ENCODE measurements around the gene GPR83. TPM values are rescaled to one million over a fixed set of nuclear protein-coding genes. Genes with fewer than 3 reads are reported as not detected.
"Not testable (repeated sequence)": the region's sequence is repeated elsewhere in the genome, so short reads cannot be mapped to it uniquely, and the experiment has no call there.

The GPR83 gene
- total and polyA plus RNA-seq, 4 donors: 0.02 to 0.10 (median 0.06) TPM; not detected in 1

DNA sequence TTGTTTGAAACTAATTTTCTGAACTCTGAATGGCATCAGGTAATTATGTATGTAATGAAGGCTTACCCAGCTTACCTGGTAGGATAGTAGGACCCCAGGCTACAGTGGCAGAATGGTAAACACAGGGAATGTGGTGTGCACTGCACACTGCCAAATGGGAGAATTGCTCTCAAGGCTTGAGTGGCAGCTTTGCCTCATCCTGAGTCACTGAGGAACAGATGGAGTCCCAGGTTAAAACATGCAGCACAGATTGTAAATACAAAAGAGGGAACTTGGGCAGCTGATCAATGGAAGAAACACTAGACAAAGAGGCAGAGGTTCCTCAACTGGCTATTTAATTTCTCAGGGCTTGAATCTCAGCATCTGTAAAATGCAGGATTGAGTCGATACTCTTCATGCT is 24.4 kb downstream of the GPR83 start:
- no peak overlapping the region for H3K9ac ChIP-seq (ENCODE audit: insufficient read depth in 1 of 2, low read length in 2 of 2)
- 89 to 92% methylated on average over 1 of the region's 1 CpG for WGBS, 2 donors

DNA sequence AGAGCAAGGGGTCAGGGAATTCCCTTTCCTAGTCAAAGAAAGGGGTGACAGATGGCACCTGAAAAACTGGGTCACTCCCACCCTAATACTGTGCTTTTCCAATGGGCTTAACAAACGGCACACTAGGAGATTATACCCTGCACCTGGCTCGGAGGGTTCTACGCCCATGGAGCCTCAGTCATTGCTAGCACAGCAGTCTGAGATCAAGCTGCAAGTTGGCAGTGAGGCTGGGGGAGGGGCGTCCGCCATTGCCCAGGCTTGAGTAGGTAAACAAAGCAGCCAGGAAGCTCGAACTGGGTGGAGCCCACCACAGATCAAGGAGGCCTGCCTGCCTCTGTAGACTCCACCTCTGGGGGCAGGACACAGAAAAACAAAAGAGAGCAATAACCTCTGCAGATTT is 30.6 kb downstream of the GPR83 start:
- not testable (repeated sequence) for H3K4me3 ChIP-seq; H3K9ac ChIP-seq (ENCODE audit: insufficient read depth in 1 of 2, low read length in 2 of 2); H3K27me3 ChIP-seq (ENCODE audit: control insufficient read depth in 3 of 3, insufficient read depth in 3 of 3, low read length in 2 of 3); H3K4me1 ChIP-seq (ENCODE audit: control insufficient read depth in 5 of 5, insufficient read depth in 5 of 5, low read length in 5 of 5); DNase-seq; ATAC-seq (ENCODE audit: insufficient read depth, low FRiP score); H3K36me3 ChIP-seq (ENCODE audit: control insufficient read depth in 4 of 4, insufficient read depth in 4 of 4, low read length in 4 of 4); H3K9me3 ChIP-seq (ENCODE audit: control insufficient read depth in 4 of 4, insufficient read depth in 3 of 4, low read length in 3 of 4); H3K27ac ChIP-seq (ENCODE audit: low read depth in 1 of 2, low read length in 1 of 2)
- WGBS, 2 donors: 80 to 89% methylated on average over 6 of the region's 6 CpGs

More for the DNA sequence above, 24.4 kb downstream of the GPR83 start:
- Histone ChIP-seq H3K9me3 (ENCODE audit: control insufficient read depth in 4 of 4, insufficient read depth in 3 of 4, low read length in 3 of 4) (no peaks in the 10 kb centered on the region), H3K27ac (ENCODE audit: low read depth in 1 of 2, low read length in 1 of 2) (no peak overlapping the region), H3K27me3 (ENCODE audit: control insufficient read depth in 3 of 3, insufficient read depth in 3 of 3, low read length in 2 of 3) (no peaks in the 10 kb centered on the region), H3K4me3 (no peak overlapping the region), H3K36me3 (ENCODE audit: control insufficient read depth in 4 of 4, insufficient read depth in 4 of 4, low read length in 4 of 4) (no peaks in the 10 kb centered on the region), H3K4me1 (ENCODE audit: control insufficient read depth in 5 of 5, insufficient read depth in 5 of 5, low read length in 5 of 5) (no peaks in the 10 kb centered on the region)
- TF ChIP-seq, protein P1, sequence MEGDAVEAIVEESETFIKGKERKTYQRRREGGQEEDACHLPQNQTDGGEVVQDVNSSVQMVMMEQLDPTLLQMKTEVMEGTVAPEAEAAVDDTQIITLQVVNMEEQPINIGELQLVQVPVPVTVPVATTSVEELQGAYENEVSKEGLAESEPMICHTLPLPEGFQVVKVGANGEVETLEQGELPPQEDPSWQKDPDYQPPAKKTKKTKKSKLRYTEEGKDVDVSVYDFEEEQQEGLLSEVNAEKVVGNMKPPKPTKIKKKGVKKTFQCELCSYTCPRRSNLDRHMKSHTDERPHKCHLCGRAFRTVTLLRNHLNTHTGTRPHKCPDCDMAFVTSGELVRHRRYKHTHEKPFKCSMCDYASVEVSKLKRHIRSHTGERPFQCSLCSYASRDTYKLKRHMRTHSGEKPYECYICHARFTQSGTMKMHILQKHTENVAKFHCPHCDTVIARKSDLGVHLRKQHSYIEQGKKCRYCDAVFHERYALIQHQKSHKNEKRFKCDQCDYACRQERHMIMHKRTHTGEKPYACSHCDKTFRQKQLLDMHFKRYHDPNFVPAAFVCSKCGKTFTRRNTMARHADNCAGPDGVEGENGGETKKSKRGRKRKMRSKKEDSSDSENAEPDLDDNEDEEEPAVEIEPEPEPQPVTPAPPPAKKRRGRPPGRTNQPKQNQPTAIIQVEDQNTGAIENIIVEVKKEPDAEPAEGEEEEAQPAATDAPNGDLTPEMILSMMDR (IDR thresholded peaks at IDR 0.05; ENCODE audit: control extremely low read depth, extremely low read depth): no peak
- ATAC-seq (ENCODE audit: insufficient read depth, low FRiP score): no peak
- no peak for DNase-seq

DNA sequence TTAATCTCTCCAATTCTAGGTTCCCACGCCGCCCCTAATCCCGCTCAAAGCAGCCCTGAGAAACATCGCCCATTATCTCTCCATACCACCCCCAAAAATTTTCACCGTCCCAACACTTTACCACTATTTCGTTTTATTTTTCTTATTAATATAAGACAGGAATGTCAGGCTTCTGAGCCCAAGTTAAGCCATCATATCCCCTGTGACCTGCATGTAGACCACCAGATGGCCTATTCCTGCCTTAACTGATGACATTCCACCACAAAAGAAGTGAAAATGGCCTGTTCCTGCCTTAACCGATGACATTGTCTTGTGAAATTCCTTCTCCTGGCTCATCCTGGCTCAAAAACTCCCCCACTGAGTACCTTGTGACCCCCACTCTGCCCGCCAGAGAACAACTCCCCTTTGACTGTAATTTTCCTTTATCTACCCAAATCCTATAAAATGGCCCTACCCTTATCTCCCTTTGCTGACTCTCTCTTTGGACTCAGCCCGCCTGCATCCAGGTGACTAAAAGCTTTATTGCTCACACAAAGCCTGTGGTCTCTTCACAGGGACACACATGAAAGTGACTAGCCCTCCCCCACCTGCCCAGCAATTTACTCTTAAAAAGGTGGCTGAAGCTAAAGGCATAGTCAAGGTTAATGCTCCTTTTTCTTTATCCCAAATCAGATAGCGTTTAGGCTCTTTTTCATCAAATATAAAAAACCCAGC is 50.2 kb downstream of the GPR83 start:
- H3K9ac ChIP-seq (ENCODE audit: insufficient read depth in 1 of 2, low read length in 2 of 2); H3K9me3 ChIP-seq (ENCODE audit: control insufficient read depth in 4 of 4, insufficient read depth in 3 of 4, low read length in 3 of 4); ATAC-seq (ENCODE audit: insufficient read depth, low FRiP score); H3K36me3 ChIP-seq (ENCODE audit: control insufficient read depth in 4 of 4, insufficient read depth in 4 of 4, low read length in 4 of 4); H3K4me1 ChIP-seq (ENCODE audit: control insufficient read depth in 5 of 5, insufficient read depth in 5 of 5, low read length in 5 of 5); DNase-seq; H3K27me3 ChIP-seq (ENCODE audit: control insufficient read depth in 3 of 3, insufficient read depth in 3 of 3, low read length in 2 of 3); H3K4me3 ChIP-seq; H3K27ac ChIP-seq (ENCODE audit: low read depth in 1 of 2, low read length in 1 of 2): not testable (repeated sequence)
- 83 to 88% methylated on average over 9 to 10 of the region's 10 CpGs for WGBS, 2 donors

DNA sequence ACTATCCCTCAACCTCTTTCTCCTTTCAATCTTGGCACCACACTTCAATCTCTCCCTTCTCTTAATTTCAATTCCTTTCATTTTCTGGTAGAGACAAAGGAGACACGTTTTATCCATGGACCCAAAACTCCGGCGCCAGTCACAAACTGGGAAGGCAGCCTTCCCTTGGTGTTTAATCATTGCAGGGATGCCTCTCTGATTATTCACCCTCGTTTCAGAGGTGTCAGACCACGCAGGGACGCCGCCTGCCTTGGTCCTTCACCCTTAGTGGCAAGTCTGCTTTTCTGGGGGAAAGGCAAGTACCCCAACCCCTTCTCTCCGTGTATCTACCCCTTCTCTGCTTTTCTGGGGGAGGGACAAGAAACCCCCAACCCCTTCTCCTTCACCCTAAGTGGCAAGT is 54.9 kb downstream of the GPR83 start:
- H3K4me3 ChIP-seq; DNase-seq; H3K4me1 ChIP-seq (ENCODE audit: control insufficient read depth in 5 of 5, insufficient read depth in 5 of 5, low read length in 5 of 5); H3K9me3 ChIP-seq (ENCODE audit: control insufficient read depth in 4 of 4, insufficient read depth in 3 of 4, low read length in 3 of 4); H3K9ac ChIP-seq (ENCODE audit: insufficient read depth in 1 of 2, low read length in 2 of 2); ATAC-seq (ENCODE audit: insufficient read depth, low FRiP score); H3K27ac ChIP-seq (ENCODE audit: low read depth in 1 of 2, low read length in 1 of 2); H3K36me3 ChIP-seq (ENCODE audit: control insufficient read depth in 4 of 4, insufficient read depth in 4 of 4, low read length in 4 of 4); H3K27me3 ChIP-seq (ENCODE audit: control insufficient read depth in 3 of 3, insufficient read depth in 3 of 3, low read length in 2 of 3): not testable (repeated sequence)
- 82 to 86% methylated on average over 8 of the region's 8 CpGs for WGBS, 2 donors

DNA sequence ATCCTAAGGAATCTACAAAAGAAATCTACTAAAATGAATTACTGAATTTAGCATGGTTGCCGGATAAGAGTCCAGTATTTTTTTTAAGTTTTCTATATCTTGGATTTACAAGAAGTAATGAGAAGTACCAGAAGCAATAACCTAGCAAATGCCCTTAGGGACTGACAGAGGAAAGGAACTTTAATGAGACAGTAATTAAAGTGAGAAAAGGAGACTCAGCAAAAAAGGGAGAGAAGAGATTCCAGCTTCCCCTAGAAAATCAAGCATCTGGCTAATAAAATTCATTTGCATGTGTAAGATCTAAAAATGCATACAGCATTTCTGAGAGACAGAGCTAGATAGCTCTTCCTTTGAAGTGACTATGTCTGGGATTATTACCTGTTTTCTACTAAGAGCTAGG is 57.7 kb downstream of the GPR83 start:
- no peak overlapping the region for H3K27ac ChIP-seq (ENCODE audit: low read depth in 1 of 2, low read length in 1 of 2)

More for the DNA sequence above, 57.7 kb downstream of the GPR83 start:
- TF ChIP-seq, protein P1 (IDR thresholded peaks at IDR 0.05; ENCODE audit: control extremely low read depth, extremely low read depth): no peak
- DNase-seq (no peak), ATAC-seq (ENCODE audit: insufficient read depth, low FRiP score) (no peak)
- 94 to 96% methylated on average over 1 of the region's 1 CpG for WGBS, 2 donors
- no peaks in the 10 kb centered on the region for H3K4me1 ChIP-seq (ENCODE audit: control insufficient read depth in 5 of 5, insufficient read depth in 5 of 5, low read length in 5 of 5)
- no peak overlapping the region for H3K4me3 ChIP-seq
- no peaks in the 10 kb centered on the region for H3K36me3 ChIP-seq (ENCODE audit: control insufficient read depth in 4 of 4, insufficient read depth in 4 of 4, low read length in 4 of 4)
- no peaks in the 10 kb centered on the region for H3K9me3 ChIP-seq (ENCODE audit: control insufficient read depth in 4 of 4, insufficient read depth in 3 of 4, low read length in 3 of 4)
- no peaks in the 10 kb centered on the region for H3K27me3 ChIP-seq (ENCODE audit: control insufficient read depth in 3 of 3, insufficient read depth in 3 of 3, low read length in 2 of 3)
- H3K9ac ChIP-seq (ENCODE audit: insufficient read depth in 1 of 2, low read length in 2 of 2): no peak overlapping the region
